ENCODE results near the gene MARK2.

DNA sequence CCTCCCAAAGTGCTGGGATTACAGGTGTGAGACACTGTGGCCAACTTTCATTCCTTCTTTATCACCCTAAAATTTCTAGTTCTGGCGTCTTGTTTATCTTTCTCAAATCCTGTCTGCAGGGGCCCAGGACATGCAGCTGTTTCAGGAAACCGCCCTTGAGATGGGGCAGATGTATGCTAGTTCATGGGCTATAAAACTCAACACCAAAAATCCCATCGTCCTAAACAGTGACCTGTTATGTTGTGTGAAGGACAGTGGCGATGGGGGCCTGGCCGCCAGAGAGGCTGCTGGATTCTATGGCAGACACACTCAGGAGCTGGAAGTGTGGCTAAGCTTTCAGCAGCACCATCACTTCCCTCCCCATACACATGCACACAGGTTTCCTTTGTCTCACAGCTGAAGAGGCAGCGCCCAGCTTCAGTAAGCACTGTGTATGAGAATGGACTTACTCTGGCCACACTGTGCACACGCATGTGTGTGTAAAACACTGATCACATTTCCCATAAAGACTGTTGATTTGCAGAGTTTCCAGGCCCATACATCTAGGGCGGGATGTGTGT is 36.7 kb downstream of the MARK2 start:
- TF ChIP-seq, protein P1, sequence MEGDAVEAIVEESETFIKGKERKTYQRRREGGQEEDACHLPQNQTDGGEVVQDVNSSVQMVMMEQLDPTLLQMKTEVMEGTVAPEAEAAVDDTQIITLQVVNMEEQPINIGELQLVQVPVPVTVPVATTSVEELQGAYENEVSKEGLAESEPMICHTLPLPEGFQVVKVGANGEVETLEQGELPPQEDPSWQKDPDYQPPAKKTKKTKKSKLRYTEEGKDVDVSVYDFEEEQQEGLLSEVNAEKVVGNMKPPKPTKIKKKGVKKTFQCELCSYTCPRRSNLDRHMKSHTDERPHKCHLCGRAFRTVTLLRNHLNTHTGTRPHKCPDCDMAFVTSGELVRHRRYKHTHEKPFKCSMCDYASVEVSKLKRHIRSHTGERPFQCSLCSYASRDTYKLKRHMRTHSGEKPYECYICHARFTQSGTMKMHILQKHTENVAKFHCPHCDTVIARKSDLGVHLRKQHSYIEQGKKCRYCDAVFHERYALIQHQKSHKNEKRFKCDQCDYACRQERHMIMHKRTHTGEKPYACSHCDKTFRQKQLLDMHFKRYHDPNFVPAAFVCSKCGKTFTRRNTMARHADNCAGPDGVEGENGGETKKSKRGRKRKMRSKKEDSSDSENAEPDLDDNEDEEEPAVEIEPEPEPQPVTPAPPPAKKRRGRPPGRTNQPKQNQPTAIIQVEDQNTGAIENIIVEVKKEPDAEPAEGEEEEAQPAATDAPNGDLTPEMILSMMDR (IDR thresholded peaks at IDR 0.05): no peak
- TF ChIP-seq POLR2A (IDR thresholded peaks at IDR 0.05): no peak

Data from esophagus squamous epithelium (tissue), 4 donors.